NCI-H2227 treated with DMSO at 0.1 percent for 48 hours (cell line): ENCODE data around the gene CLEC4E.
"Not testable (repeated sequence)": the region's sequence is repeated elsewhere in the genome, so short reads cannot be mapped to it uniquely, and the experiment has no call there.

Source experiments
- DNase-seq: peaks from one replicate; lab custom pipeline; 2025; lab: John Stamatoyannopoulos, UW

Gene CLEC4E, protein sequence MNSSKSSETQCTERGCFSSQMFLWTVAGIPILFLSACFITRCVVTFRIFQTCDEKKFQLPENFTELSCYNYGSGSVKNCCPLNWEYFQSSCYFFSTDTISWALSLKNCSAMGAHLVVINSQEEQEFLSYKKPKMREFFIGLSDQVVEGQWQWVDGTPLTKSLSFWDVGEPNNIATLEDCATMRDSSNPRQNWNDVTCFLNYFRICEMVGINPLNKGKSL

DNA sequence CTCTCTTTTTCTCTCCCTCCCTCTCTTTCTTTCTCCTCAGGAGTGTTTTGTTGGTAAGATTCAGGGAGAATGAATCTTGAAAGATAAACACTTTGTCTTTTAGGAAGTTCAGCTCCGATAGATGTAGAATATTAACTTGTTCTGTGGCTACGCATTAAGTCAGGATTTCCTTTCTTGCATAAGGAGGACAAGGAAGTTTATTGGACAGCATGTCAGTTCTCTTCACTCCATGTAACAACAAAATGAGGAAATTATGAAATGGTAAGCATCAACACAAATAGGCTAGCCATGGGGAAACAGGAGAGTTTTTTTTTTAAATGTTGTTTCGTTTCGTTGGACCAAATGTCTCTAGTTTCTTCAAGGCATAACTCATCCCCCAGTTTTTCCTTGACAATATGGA is at the start of gene CLEC4E:
CLEC4E (minus strand) TSS at position 75 of the 400 bp plus-strand sequence. CDS start 108 bp downstream, outside the sequence.
- DNase-seq: not testable (repeated sequence)

GRCh38 chr12:8589679-8590078 is 49.0 kb upstream of the CLEC4E start:
- DNase-seq: no peak

GRCh38 chr12:8584478-8584877 is 43.8 kb upstream of the CLEC4E start:
- not testable (repeated sequence) for DNase-seq

GRCh38 chr12:8584004-8584403 is 43.3 kb upstream of the CLEC4E start:
- DNase-seq: no peak

DNA sequence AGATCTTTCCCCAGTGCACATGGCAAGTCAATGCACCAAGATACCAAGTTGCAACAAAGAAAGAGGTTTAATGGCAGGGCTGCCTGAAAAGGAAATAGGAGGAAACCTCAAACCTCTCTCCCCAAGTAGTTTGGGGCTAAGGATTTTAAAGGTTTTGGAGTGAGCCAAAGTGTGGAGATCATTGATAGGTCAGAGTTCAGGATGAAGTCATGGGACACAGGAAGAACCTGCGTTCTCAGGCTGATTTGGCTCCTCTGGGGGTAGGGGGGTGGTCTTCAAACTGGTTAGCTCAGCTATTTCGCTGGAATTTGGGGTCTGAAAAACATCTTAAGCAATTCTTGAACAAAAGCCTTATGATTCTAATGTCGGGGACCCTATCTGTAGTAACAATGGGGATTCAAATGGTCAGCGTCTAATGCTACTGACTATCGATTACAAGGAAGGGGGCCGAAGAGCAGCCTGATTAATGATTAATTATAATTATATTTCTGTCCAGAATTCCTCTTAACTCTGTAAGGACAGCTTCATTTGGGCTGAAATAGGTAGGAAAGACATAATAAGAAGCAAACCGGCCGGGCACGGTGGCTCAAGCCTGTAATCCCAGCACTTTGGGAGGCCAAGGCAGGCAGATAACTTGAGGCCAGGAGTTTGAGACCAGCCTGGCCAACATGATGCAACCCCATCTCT is 40.5 kb upstream of the CLEC4E start:
- DNase-seq: no peak

DNA sequence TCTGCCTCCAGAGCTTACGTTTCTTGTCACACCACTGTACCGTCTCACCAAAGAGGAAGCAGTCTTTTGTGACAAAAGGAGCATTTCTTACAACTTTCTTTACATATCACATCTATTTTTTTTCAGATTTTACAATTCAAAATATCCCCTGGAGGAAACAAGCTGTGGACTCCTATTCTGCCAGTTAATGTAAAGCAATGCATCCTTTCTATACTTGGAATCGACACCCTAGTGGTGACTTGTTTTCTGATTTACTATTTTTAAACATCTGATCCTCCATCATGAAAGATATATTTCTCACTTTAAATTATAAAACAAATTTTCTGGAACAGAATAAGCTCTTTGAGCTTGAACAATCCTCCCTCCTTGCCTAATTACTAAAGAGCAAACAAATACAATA is 37.2 kb upstream of the CLEC4E start:
- no peak for DNase-seq

DNA sequence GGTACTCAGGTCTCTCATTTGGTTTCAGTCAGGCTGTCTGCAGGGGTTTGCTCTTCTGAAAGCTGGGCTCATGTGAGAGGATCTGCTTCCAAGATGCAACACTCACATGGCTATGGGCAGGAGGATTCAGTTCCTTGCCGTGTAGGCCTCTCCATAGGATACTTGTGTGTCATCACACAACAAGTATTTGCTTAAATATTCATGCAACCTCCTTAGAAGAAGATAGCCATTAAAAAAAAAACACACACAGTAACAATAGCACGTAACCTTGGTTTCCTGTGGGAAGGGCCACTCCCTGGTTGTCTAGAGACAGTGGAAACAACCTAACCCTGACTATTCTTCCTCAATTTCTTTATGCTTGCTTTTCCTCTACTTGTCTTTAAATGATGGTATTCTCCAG is 31.8 kb upstream of the CLEC4E start:
- DNase-seq: no peak

- no peak for DNase-seq
These were observed 25.8 kb upstream of the CLEC4E start for GRCh38 chr12:8566525-8566924.

DNA sequence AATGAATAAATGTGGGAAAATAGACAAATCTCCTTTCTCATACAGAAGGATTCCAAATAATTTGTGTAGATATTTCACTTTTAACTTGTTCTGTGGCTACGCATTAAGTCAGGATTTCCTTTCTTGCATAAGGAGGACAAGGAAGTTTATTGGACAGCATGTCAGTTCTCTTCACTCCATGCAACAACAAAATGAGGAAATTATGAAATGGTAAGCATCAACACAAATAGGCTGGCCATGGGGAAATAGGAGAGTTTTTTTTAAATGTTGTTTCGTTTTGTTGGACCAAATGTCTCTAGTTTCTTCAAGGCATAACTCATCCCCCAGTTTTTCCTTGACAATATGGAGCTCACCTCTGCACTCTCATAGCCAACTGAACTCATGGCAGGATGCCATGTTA is 25.3 kb upstream of the CLEC4E start:
- not testable (repeated sequence) for DNase-seq

GRCh38 chr12:8564656-8565055 is 24.0 kb upstream of the CLEC4E start:
- DNase-seq: no peak

DNA sequence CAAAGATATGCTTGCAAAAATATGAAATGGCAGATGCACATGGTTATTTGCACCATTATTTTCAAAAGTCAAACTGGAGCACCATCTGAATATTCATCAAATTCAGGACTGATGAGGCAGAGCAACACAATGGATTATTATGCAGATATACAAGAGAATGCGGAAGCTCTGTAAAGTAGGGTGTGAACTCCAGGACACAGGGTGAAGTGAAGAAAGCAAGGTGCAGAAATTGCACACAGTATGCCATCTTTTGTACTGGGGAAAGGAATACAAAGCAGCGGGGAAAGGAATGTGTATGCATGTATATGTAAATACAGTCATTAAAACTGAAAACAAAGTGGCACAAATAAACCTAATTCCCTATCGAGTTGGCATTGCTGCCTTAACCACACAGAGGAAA is 22.7 kb upstream of the CLEC4E start:
- DNase-seq: no peak

DNA sequence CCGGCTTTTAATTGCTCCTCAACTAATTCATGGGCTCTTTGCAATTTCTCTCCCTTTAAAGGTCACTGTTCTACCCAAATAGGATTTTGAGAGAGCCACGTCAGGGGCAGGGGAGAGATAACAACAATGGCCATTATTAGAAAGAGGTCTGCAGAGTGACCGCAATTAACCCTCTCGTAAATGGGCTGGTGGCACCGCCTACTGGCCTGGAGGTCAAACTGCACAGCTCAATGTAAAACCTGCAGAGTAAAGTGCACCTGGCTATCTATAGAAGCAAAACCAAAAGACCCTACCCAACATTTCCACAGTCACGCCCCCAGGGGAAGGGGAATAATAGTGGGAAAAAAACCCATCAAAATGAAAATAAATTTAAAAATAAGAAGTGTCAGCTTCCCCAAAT is 21.6 kb upstream of the CLEC4E start:
- DNase-seq: no peak

DNA sequence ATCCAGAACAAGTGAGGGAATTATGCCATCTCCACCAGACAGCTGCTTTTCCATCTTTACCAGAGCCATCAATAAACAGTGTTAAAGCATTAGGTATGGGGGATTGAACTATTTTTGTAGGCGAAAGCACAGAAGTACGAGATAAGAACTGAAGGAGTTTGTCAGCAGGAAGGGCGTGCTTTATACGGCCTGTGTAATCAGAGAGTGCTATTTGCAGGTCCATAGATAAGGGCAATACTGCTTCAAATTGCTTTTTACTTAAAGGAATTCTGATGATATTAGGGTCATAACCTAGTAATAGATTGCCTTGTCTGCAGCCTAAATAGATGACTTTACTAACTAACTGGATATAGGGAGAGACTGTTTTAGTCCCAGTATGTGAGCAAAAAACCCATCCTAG is 20.3 kb upstream of the CLEC4E start:
- no peak for DNase-seq

GRCh38 chr12:8559676-8560075 is 19.0 kb upstream of the CLEC4E start:
- no peak for DNase-seq

DNA sequence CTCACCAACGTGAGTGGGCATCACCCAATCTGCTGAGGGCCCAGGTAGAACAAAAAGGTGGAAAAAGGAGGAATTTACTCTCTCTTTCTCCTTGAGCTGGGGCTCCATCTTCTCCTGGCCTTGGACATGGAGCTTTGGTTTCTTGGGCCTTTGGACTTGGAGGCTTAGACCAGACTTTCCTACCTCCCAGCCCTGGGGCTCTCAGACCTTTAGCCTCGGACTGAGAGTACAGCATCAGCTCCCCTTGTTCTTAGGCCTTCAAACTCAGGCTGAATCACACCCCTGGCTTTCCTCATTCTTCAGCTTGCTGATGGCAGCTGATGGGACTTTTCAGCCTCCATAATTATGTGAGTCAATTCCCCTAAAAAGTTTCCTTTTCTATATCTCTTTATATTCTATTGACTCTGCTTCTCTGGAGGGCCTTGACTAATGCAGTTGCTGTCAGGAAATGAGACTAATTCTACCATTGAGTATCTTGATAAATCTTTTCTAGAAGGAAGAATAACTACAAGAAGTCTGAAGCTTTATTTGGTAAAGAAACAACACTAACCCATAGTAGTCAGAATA is 15.9 kb upstream of the CLEC4E start:
- DNase-seq: no peak

DNA sequence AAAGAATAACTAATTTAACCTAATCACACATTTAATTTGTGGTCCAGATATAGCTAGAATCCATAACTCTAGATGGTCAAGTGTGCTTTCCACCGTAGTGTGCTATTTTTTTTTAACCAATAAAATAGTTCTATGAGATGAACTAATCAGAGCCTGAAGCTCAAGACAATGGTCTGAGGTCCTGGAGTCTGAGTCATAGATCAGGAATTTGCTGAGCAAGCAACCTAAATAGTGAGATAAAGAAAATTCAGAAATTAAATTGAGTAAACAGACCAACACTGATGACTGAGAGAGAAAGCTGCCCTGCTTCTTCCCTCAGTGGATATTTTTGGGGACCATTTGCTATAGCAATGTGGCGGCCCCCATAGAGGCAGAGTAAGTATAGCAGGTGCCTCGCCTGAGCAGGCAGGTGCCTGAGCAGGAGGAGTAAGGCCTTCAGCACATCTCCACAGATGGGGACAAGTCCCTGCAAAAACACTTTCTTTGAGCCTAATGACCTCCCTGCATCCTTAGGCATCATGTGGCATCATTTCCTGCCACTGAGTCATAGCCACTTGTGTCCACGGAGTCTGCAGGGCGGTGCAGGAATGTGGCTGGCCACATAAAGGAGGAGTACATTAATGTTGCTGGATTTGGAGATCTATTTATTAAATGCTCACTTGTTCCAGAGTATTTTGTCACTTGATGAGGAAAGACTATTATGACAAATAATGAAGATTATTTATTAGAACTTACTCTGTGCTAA is 13.9 kb upstream of the CLEC4E start:
- no peak for DNase-seq

- no peak for DNase-seq
These were observed 12.5 kb upstream of the CLEC4E start for GRCh38 chr12:8553088-8553627.

DNA sequence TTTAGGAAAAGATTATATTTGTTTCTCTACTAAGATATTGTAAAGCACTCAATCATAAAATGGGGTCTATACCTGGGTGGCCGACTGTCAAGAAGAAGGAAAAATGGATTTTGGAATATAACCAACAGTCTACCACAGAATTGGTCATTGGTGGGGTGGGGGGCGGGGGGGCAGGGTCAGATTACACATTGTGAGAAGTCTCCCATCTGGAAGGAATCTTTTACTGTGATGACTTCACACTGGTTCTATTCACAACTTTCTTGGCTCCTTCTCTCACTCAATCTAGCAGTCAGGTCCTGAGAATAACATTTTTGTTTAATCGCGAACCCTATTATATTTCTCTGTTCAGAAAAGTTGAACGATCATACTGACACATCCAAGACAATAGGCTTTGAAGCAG is 8.7 kb upstream of the CLEC4E start:
- DNase-seq: no peak

- DNase-seq: no peak
These were observed 7.5 kb upstream of the CLEC4E start for GRCh38 chr12:8548192-8548591.

DNA sequence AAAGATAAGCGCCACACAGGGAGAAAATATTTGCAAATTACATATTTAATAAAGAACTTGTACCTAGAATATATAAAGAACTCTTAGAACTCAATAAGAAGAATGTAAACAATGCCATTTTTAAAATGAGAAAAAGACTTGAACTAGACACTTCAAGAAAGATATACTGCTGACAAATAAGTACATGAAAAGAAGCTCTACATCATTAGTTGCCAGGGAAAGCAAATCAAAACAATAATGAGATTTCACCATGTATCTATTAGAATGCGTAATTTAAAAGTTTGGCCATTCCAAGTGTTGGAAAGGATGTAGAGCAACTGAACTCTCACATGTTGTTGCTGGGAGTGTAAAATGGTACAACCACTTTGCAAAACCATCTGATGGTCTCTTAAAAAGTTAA is 6.9 kb upstream of the CLEC4E start:
- no peak for DNase-seq

DNA sequence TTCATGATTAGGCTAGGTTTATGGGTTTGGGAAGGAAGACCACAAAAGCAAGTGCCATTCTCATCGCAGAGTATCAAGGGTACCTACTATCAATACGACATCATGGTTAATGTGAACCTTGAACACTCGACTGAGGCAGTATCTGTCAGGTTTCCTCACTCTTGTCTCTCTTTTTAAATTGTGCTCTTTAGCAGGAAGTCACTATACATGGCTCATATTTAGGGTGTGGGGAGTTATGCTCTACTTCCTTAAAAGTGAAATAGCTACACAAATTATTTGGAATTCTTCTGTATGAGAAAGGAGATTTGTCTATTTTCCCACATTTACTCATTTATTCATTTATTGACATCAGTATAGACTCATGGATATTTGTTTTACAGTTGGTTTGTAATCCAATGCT is 5.9 kb upstream of the CLEC4E start:
- DNase-seq: no peak

DNA sequence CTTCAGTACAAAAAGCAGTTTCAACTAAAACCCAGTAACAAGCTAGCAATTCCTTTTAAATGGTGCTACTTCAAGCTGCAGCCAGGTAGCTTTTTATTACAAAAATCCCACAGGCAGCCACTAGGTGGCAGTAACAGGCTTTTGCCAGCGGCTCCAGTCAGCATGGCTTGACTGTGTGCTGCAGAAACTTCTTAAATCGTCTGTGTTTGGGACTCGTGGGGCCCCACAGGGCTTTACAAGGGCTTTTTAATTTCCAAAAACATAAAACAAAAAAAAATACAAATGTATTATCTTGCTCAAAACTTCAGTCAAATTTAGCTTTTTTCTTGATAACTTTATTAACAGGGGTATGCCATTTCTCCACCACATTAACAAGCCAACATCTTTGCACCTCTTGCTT is 3.6 kb upstream of the CLEC4E start:
- DNase-seq: peak; percentile 13

GRCh38 chr12:8541562-8541961 is 857 bp upstream of the CLEC4E start:
- no peak for DNase-seq
